ENCODE measurements around the gene PUM2. TPM values are rescaled to one million over a fixed set of nuclear protein-coding genes. Genes with fewer than 3 reads are reported as not detected.
A peak's percentile ranks its signal among the peaks of the same experiment; 100 is the strongest.

PUM2 gene
- total and polyA plus RNA-seq, 2 of the 13 experiments (the other 11 are each of a cell fraction or from before 2014, with no cell fraction given), result 69.6 to 69.8 TPM

DNA sequence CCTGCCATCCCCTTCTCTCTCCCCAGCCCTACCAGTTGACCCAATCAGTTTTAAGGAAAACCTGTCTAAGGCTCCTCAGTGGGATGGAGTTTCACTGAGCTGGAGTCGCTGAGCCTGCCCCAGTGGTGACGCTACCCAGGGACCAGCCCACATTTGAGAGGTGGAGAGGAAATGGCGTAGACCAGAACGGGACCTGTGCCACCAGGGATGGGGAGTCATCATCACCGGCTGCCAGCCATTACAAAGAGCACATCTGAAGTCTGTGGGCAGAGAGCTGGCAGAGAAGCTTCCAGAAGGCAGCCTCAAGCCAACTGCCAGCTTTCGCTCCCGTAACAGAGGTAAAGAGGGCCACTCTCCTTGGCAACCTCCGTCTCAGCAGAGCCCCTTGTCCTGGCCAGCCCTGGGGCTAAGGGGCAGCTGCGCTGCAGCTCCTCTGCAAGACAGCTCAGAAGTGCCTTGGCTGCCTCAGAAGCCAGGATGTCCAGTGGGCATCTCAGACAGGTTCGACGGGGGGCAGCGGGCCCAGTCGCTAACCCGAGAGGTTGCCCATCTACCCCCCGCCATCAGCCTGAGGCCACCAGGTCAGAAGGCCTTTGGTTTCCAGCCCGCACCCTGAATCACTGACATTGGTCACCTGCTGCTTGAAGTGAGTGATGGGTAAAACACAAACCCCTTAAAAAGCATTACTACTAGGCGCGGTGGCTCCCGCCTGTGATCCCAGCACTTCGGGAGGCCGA is 141.1 kb downstream of the PUM2 start:
- H3K4me1 ChIP-seq (ENCODE audit: insufficient read depth, low read length), result peaks cover 98% of the 10 kb centered on the region
- no peak overlapping the region for H3K4me3 ChIP-seq (replicated peaks in 1 of 3; ENCODE audit: insufficient read depth in 1 of 3, low read depth in 2 of 3, low read length in 3 of 3)
- no peaks in the 10 kb centered on the region for H3K27me3 ChIP-seq (ENCODE audit: control insufficient read depth in 1 of 2, insufficient read depth in 2 of 2, low read length in 2 of 2)
- intact Hi-C loops (cut with micrococcal nuclease; ENCODE audit: unreplicated experiment) (loop anchor here (2.0 kb wide), 1 partner anchor 19 kb away; no protein-coding TSS in a partner anchor), in situ Hi-C loops (cut with HindIII; ENCODE audit: extremely low pct_ligation_motif_present, low pct_unique_long_range_greater_than_20kb) (no loop called here)
- FAIRE-seq (no peak), ATAC-seq (no peak), DNase-seq (ENCODE audit: low spot score) (no peak)
- ChIA-PET POLR2A (interaction anchor here (0.9 to 5.5 kb wide), 5 partner anchors 11 to 23 kb away, joined by 3 to 94 read pairs (median 11); partner anchors contain the start of gene SDC1), CTCF (ENCODE audit: low intra/inter-chr PET ratio, low total read pairs) (no interaction called here)
- H3K9me3 ChIP-seq (ENCODE audit: low read length), result no peaks in the 10 kb centered on the region
- no peak overlapping the region for H2AFZ ChIP-seq (ENCODE audit: low read length)
- WGBS (ENCODE audit: low lambda C conversion rate), result 97% methylated on average over 16 of the region's 21 CpGs
- no peak overlapping the region for H3K9ac ChIP-seq (ENCODE audit: insufficient read depth, low read depth, low read length)
- peaks cover 27% of the 10 kb centered on the region for H3K79me2 ChIP-seq (ENCODE audit: insufficient read depth, low read length)
- no peaks in the 10 kb centered on the region for H4K20me1 ChIP-seq (ENCODE audit: insufficient read depth, low read length)
- H3K27ac ChIP-seq (ENCODE audit: extremely low read length, insufficient read depth, low read length), result peak overlapping the region; percentile 70
- no TSS peak for BruUV-seq (replicated peaks)
- H3K36me3 ChIP-seq (replicated peaks in 1 of 2; ENCODE audit: control insufficient read depth in 1 of 2, insufficient read depth in 2 of 2, low read length in 2 of 2), result peaks cover 1 to 7% of the 10 kb centered on the region in 2 experiments; a peak in 3 of 5 replicates
- no peak overlapping the region for H3K4me2 ChIP-seq (ENCODE audit: low read depth, low read length)
- TF ChIP-seq, protein P1, sequence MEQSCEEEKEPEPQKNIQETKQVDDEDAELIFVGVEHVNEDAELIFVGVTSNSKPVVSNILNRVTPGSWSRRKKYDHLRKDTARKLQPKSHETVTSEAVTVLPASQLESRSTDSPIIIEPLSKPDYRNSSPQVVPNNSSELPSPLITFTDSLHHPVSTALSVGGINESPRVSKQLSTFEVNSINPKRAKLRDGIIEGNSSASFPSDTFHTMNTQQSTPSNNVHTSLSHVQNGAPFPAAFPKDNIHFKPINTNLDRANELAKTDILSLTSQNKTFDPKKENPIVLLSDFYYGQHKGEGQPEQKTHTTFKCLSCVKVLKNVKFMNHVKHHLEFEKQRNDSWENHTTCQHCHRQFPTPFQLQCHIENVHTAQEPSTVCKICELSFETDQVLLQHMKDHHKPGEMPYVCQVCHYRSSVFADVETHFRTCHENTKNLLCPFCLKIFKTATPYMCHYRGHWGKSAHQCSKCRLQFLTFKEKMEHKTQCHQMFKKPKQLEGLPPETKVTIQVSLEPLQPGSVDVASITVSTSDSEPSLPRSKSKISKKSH (CRISPR knock-in tag; IDR thresholded peaks at IDR 0.05; ENCODE audit: borderline replicate concordance), result 0 out of 2 replicates have a peak, but pooled peaks have one; percentile 6
- TF ChIP-seq TFAP4 (IDR thresholded peaks at IDR 0.05; ENCODE audit: borderline replicate concordance, low read depth) (no peak), CBX1 (IDR thresholded peaks at IDR 0.05; ENCODE audit: low read depth) (no peak), KAT2B (IDR thresholded peaks at IDR 0.05; ENCODE audit: borderline replicate concordance, low read depth, low read length) (no peak), MAZ (IDR thresholded peaks at IDR 0.05; ENCODE audit: borderline replicate concordance, low read depth, low read length) (no peak), MAZ (CRISPR knock-in tag; IDR thresholded peaks at IDR 0.05; ENCODE audit: low read depth) (no peak), SIN3B (IDR thresholded peaks at IDR 0.05; ENCODE audit: low read length) (no peak), ZFP91 (CRISPR knock-in tag; IDR thresholded peaks at IDR 0.05; ENCODE audit: borderline replicate concordance) (0 out of 2 replicates have a peak, but pooled peaks have one; percentile 5), ZBTB25 (CRISPR knock-in tag; IDR thresholded peaks at IDR 0.05) (no peak), ZNF367 (CRISPR knock-in tag; IDR thresholded peaks at IDR 0.05; ENCODE audit: borderline replicate concordance) (no peak), GATA4 (IDR thresholded peaks at IDR 0.05; ENCODE audit: borderline replicate concordance, low read depth) (no peak), ZNF569 (CRISPR knock-in tag; IDR thresholded peaks at IDR 0.05; ENCODE audit: borderline replicate concordance) (no peak), YY1 (IDR thresholded peaks at IDR 0.05; ENCODE audit: insufficient read depth, insufficient replicate concordance, low read depth, low read length) (no peak), ZNF292 (CRISPR knock-in tag; IDR thresholded peaks at IDR 0.05; ENCODE audit: borderline replicate concordance, low read depth) (0 out of 2 replicates have a peak, but pooled peaks have one; percentile 41), ZNF260 (CRISPR knock-in tag; IDR thresholded peaks at IDR 0.05; ENCODE audit: borderline replicate concordance, low read depth) (no peak)
- TF ChIP-seq, protein P2, sequence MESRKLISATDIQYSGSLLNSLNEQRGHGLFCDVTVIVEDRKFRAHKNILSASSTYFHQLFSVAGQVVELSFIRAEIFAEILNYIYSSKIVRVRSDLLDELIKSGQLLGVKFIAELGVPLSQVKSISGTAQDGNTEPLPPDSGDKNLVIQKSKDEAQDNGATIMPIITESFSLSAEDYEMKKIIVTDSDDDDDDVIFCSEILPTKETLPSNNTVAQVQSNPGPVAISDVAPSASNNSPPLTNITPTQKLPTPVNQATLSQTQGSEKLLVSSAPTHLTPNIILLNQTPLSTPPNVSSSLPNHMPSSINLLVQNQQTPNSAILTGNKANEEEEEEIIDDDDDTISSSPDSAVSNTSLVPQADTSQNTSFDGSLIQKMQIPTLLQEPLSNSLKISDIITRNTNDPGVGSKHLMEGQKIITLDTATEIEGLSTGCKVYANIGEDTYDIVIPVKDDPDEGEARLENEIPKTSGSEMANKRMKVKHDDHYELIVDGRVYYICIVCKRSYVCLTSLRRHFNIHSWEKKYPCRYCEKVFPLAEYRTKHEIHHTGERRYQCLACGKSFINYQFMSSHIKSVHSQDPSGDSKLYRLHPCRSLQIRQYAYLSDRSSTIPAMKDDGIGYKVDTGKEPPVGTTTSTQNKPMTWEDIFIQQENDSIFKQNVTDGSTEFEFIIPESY (CRISPR knock-in tag; IDR thresholded peaks at IDR 0.05), result peak; percentile 80
